Measurements from ENCODE around the gene FBLN5.

- TF ChIP-seq CTCF (conservative IDR thresholded peaks at IDR 0.05 in 1 of 2, IDR thresholded peaks at IDR 0.05 in 1 of 2; ENCODE audit: low read depth in 1 of 2, low read length in 2 of 2) (no peak), EZH2 (IDR thresholded peaks at IDR 0.05; ENCODE audit: low read length, missing control alignments) (no peak)
Observed at GRCh38 chr14:91885839-91886238, 61.7 kb downstream of the FBLN5 start.

All from fibroblast of lung (primary cell).